GM19240 (cell line): ENCODE data around the gene GNAZ.

Source experiments
- DNase-seq: peaks from one replicate; pipeline ENCODE4 v3.0.0; 2011; ENCODE audit warnings: low spot score; ENCODE audit not compliant: insufficient read length

Gene GNAZ

DNA sequence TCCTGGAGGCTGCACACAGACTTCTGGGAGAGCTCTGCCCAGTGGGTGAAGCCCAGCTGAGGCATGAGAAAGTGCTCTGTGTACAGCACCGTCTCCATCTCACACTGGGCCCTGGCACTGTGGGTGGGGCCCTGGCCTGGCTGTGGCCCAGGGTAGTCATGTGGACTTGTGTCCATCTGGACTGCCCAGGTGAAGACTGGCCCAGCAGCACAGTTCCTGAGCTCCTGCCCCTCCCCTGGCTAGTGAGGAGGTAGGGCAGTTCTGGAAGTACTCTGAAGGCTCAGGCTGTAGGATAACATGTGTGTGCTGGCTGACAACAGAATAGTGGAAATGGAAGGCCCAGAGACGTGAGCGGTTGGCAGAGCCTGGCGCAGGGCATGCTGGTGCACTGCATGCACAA is 36.0 kb downstream of the GNAZ start:
- DNase-seq = no peak

DNA sequence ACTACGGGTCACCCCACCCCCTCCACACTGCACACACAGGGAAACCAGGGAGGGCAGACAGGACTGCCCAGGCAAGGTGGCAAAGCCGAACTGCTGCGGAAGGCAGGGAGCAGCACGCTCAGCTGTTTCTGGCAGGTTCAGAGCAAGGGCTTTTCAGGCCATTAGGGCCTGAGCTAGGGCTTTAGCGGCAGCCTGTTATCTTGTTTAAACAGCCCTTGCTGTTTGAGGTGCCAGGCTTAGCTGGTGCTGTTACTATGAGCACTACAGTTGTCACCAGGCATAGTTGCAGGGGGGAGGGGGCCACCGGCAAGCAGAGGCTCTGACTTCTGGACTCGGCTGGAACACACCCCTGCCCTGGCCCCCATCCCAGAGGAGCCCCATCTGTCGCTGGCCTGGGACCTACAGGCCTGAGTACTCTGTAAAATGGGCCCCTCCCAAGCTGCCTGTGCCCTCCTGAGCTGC is 36.6 kb downstream of the GNAZ start:
- no peak for DNase-seq

DNA sequence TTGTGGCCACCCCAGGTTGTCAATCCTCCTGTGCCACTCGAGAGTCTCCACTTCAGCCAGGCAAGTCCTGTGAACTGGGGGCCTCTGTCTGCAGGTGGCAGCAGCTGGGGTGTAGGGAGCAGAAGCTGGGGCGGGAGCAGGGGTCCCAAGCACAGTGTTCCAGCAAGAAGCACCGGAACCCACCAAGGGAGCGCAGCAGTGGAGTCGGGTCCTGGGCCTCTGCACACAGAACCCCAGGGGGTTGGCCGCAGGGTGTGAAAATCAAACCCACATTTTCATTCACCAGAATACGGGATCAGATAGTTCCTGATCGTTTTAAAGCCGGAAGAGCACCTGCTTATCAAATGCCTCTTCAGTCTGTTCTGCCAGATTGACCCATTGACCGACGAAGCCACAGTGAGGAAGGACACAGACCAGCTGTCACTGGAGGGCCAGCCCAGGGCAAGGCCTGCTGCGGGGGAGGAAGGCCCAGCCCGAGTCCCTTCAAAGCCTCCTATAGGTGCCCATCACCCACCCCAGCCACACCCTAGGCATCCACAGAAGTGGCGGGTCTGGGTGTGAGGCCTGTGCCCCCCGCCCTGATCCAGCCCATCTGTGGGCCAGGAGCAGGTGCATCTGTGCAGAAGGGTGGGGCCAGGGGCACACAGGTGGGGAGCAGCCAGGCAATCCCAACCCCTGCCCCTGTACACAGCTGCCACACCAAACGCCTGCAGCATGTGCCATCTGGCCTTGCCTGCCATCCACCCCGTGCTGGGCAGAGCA is 37.3 kb downstream of the GNAZ start:
- no peak for DNase-seq

DNA sequence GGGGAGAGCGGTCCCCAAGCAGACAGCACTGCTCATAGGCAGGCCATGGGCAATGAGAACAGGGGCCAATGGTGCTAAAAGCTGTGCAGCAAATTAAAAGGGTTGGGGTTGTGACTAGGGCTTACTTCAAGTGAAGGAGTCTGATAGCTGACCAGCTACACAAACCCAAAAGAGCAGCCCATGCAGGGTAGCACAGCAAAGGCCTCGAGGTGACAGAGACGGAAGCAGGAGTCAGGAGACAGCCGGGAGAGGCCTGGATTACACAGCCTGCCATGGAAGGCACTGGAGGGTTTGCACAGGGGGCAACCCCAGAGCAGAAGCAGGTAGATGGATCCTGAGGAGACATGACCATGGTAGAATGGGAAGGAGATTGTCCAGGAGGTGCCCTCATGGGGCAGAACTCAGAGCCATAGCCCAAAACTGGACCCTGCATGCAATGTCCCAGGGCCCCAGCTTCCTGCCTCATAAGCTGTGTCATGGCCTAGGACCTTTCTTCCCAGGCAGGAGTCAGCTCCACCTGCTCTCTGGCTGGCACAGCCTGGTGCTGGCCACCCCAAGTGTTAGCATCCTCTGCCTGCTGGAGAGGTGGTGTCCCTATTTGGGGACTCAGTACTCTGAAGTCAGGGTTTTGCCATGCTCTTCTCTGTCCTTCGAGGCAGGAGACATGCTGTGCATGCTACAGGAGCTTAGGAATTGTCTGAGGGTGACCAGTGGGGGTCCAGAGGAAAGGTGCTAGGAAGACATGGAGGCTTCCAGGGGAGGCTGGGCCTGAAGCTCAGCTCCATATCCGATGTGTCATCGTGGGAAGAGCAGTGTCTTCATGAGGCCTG is 38.1 kb downstream of the GNAZ start:
- no peak for DNase-seq

DNA sequence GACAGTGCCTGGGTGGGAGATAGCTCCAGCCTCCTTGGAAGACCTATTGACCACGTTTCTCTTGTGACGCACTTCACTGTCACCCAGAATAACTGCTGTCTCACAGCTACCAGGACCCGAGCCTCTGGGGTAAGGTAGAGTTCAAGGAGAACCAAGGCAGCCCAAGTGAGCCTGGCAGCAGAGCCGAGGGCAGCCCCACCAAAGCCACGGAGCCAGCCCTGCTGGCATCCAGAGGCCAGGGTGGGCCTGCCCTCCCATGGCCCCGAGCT is 38.7 kb downstream of the GNAZ start:
- no peak for DNase-seq

DNA sequence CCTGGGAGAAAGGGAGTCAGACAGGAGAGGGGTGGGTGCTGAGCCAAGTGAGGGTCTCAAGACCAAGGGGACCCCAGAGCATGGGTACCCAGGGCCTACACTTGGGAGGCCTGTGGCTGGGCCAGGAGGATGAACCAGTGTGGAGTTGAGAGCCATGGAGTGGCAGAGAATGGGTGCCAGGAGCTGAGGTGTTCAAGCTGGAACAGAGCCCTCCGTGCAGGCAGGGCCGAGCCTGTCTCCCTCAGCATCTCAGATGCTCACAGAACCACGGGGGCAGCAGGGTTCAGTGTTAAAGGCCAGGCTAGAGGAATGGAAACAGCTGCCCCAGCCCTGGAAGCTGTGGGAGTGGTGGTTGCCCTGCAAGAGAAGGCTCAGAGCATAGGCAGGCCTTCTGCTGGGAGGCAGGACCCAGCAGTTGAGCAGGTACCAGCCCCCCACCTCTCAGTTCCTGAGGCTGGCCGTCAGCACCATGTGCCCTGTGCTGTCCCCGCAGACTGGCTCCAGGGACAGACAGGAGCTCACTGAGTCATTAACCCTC is 39.2 kb downstream of the GNAZ start:
- DNase-seq = no peak

DNA sequence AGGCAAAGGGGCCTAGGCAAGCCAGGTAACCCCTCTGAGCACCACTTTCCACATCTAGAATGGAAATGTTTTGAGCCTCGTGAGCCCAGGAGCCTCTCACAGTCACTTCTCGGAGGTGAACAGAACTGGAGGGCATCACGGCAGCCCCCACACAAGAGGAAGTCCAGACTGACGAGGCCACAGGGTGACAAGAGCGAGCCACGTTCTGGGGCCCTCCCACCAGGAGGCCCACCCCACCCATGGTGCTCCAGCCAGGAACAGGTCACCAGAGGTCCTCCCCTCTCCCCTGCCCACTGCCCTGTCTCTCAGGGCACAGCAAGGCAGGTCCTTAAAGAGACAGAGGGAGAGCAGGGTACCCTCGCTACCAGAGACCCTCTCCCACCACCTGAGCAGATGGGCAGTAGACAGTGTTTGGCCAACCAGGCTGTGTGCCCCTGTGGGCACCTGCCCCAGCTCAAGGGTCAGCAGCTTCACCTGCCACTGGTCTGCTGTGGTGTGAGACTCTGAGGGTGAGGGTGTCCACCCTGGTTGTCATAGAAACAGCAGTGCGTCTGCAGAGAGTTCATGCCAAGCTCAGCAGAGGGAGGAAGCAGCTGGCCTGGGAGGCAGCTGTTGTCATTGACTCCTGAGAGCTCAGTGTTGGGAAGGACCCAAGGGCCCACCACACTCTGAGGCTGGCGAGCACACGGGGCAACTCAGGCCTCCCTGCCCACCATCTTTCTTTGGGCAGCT is 40.0 kb downstream of the GNAZ start:
- no peak for DNase-seq

DNA sequence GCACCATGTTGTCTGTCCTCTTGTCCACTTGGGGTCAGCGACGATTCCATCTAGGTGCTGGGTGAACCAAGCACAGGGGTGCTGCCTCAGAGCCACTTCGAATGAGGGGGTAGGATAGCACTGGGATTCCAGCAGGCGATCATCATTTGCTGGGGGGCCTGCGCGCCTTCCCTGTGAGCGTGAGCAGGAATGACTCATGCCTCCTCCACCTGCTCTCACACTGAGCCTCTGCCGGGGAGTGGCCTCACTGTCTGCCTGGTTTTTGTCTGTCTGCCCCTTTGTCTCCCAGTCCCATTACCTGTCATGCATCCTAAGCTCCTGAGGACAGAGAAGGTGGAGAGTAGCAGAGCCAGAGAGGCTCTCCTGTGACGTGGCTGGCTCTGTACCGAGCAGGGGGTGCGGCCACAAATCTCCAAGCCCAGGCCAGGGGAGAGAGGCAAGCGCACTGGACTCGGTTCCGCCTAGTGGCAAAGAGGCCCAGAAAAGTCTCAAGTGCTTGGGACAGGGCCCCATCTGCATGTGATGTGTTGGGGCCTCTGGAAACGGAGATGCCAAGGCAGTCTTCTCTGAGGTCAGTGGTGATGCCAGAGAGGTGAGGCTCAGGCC is 40.7 kb downstream of the GNAZ start:
- DNase-seq = no peak

DNA sequence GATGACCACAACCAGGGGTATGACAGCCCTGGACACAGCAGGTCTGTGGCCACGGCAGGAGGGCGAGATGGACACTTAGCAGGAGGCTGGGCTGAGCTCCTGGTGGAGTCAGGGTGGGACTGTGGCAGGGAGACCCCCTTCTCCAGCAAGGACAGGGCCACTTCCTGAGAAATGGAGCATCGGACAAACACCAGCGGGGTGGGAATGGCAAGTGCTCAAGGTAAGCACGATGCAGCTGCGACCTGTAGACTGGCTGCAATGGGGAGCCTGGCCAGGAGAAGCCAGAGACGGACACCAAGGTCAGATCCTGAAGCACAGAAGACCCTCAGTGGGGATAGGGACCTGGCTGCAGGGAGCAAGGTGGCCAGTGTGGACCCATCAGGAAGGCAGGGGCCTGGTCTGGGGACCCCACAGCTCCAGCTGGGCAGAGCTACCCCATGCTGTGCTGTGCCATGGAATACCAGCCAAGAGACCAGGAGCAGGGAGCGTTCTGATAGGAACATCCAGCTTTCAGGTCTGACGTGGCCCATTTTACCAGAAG is 42.2 kb downstream of the GNAZ start:
- no peak for DNase-seq

DNA sequence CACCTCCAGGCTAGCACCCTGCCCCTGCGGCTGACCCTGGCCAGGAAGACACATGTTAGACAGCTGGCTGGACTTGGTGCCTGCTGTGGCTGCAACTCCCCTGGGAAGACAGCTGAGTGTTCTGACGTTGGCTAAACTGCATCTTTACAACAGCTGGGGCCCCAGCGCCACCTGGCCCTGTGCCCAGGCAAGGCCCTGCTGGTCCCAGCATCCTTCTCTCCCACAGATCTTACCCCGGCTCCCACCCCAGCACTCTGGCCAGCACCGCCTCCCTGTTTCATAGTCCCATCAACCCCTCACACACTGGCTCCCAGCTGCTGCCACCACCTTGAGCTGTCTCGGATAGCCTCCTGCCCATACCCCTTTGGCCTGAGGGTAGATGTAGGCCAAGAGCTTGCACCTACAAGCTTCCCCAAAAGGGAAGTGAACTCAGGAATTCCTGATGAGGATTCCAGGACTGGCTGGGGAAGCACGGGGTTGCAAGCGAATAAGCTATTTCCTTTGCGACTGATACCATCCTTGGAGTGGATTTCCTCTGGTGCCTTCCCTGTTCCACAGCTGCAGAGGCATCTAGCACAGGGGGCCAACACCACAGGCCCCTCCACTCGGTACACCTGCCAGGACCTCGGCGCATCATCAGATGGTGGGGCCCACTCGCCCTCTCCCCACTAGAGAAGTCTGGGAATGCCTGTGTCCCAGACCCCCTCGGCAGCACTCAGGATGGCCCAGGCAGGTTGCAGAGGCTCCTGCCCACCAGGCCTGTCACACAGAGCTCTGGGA is 42.9 kb downstream of the GNAZ start:
- no peak for DNase-seq

DNA sequence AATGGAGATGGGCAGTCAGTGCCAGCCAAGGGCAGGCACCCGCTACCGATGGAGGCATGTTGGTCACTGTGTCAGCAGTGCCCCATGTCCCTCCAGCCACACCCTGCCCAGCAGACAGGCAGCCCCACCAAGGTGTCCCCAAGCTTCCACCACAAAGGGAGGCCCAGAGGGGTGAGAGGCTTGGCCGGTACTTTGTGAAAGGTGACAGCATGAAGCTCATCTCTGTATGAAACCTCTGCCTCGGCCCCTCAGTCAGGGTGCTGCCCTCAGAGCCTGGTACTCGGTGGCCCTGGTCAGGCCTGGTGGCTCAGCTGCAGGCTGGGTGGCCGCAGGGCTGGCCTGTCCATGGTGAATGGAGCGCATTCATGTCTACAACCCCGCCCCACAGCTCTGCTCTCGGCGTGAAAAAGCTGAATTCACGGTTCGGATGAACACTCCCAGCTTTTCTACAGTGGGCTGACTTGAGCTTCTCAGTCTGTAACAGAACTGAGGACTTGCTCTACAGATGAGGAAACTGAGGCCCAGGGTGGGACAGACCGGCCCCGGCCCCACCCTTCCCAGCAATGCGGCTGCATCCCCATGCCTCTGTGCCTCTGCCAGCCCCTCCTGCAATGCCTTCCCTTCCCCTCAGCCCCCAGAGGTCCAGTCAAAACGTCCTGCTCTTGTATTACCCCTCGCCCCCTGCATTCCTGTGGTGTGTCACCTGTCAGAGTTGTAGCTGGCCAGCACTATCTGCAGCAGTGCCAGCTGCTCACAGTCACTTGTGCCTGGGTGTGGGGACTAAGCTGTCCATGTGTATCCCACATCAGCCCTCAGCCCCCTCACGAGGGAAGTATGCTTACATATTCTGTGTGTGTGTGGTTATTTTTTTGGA is 43.8 kb downstream of the GNAZ start:
- no peak for DNase-seq

DNA sequence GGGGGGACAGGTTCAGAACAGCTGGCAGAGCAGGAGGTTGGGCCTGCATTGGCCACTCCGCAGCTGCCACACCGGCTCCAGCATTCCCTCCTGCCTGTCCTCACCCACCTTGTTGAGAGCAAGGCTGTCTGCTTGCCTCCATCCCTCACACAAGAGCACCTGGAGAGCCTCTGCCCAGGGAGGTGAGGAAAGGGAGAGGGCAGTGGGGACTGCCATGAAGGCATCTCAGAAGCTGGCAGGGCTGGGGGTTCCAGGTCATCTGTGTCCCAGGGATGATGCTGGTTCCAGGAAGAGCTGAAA is 44.4 kb downstream of the GNAZ start:
- no peak for DNase-seq

DNA sequence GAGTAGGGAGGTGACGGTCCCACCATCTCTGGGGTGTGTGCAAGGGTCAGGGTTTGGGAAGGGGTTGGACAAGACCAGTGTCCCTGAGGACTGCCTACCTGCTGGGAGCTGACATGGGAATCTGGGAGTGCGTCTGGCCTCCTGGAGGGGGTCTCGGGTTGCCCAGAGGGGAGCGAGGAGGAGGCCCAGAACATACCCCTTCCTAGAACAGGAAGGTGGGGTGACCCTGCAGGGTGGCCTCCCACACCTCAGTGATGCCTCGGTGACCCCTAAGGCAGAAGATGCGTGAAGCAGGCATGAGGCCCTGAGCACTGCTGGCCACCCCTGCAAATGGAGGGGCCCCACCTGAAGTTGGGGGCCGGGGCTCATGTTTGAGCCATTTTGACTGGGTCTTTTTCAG is 45.0 kb downstream of the GNAZ start:
- DNase-seq = no peak

DNA sequence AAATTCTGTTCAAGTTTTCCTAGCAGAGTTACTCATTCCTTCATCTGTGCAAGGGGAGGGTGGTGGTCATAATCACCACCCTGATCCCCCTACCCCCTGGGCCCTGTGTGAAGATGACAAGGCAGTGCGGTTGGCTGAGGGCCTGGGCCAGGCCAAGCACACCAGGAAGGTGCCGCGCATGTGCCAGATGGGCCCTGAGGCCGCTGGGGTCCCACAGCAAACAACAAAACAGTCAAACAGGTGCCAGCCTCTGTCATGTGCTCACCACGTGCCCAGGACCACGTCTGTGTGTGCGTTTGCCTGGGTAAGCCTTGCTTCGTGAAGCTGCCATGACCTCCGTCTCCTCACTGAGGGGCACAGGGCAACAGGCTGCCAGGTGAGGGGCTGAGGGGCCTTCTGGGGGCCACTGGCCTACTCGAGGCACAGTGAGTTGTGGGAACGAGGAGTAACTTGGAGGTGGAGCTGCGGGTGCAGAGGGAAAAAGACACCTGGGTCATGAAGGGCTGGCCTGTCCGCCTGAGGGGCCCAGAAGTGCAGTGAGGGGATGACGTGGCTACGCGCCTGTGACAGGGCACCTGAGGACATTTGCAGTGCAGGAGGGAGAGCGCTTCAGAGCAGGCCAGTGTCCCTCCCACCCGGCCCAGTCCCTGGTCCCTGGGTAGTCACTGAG is 45.6 kb downstream of the GNAZ start:
- no peak for DNase-seq

DNA sequence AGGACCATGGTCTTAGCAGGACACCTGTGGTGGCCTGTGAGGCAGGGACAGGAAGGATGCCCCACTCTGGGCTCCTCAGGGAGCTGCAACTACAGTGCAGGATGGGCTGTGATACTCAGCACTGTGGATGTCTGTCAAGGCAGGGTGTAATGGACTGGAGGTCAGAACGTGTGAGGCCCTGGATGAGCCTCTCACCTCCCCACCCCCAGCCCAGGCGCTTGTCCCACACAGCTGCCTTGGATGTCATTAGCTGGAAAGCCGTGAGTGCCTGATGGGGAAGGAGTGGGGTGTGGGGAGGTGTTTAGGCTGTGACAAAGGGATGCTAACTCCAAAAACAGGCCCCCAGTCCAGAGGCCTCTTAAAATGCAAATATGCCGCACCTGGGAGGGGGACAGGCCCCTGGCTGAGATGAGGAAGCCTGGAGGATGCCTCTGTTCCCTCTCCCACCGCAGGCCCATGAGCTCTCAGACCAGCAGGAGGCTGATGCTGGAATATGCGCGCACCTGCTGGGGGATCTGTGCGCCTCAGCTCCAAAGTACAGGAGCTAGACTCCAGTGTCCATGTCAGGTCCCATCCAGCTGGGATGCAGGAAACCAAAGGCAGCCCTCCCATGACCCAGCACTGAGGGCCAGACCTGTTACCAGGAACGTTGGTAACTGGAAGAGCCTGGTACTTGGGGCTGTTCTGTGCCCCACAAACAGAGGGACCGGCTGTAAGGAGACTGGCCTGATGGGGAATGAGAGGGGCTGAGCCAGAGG is 46.4 kb downstream of the GNAZ start:
- no peak for DNase-seq

DNA sequence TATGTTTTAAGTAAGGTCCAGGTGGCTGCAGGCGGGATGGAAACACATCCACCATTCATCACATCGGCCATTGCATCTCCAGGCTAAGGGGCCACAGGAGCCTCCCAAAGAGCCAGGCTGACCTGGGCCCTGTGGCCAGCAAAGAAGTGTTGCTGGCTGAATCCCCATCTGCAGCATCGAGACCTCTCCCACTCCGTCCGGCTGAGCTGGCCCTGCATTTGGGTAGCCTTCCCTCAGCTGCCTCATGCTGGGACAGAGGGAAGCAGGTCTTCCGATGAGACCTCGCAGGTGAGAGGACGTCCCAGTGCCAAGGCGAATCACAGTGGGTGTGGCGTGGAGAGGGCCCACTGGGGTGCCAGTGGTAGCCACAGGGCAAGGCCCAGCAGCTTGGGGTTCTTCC is 47.0 kb downstream of the GNAZ start:
- no peak for DNase-seq

DNA sequence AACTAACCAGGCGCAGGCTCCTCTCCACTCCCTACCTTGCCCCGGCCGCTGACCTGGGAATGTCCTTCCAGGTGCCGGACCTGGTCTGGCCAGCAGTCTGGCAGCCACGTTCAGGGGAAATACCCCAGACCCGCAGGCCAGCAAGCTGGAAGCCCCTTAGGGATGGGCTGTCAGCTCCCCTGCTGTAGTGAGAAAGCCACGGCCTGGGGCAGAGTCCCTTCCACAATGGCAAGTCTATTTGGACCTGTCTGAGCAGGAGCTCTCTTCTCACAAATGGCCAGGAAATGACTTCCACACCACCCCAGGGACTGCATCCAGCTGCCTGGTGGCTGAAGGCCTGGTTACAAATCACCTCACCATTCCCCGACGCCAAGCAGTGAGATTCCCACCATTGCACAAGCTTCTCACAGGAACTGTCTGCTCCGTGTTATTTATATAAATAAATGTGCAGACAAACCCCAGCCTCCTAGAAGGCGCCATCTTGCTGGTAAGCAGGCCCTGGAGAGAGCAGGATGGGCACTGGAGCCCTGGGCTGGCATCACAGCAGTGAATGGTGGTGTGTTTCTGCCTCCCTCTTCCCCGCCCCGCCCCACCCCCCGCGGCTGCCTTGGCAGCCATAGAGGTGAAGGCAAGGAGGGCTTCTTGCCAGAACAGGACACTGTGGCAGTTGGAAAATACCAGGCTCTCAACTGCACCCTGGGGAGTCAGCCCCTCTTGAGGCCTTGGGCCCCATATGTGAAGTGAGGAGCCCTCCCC is 47.8 kb downstream of the GNAZ start:
- no peak for DNase-seq
